Nephron (organoid): Measurements from ENCODE around the gene RYR3.

ENCODE experiments used
- H3K27ac Mint-ChIP-seq, 3 experiments: 2 replicates each; pipeline ENCODE4 v1.8.0; 2020; ENCODE audit warnings: mixed read lengths in 3 of 3, mild to moderate bottlenecking in 2 of 3, moderate library complexity in 1 of 3
- H3K27me3 Mint-ChIP-seq: 2 replicates; pipeline ENCODE4 v1.8.0; 2021; ENCODE audit warnings: low read depth, mild to moderate bottlenecking, moderate library complexity, mixed read lengths
- H3K36me3 Mint-ChIP-seq: 2 replicates; pipeline ENCODE4 v1.8.0; 2020; ENCODE audit warnings: low read depth, mixed read lengths
- H3K4me1 Mint-ChIP-seq: 2 replicates; pipeline ENCODE4 v1.8.0; 2020; ENCODE audit warnings: mixed read lengths
- H3K4me3 Mint-ChIP-seq, 3 experiments: 2 replicates each; pipeline ENCODE4 v1.8.0; 2020; ENCODE audit warnings: mild to moderate bottlenecking in 3 of 3, mixed read lengths in 3 of 3, moderate library complexity in 2 of 3
- H3K9me3 Mint-ChIP-seq: 2 replicates; pipeline ENCODE4 v1.8.0; 2020; ENCODE audit warnings: mixed read lengths
- CTCF ChIP-seq, 3 experiments: fragments of 200-600 bp; sonication (generic); IDR thresholded peaks; one replicate each; pipeline ENCODE4 v1.5.0; 2021; ENCODE audit warnings: antibody characterized with exemption in 3 of 3; ENCODE audit not compliant: unreplicated experiment in 3 of 3

The RYR3 gene

GRCh38 chr15:33506781-33507296, 196.1 kb downstream of the RYR3 start:
- Mint-ChIP-seq H3K9me3 (no peaks in the 10 kb centered on the region), H3K4me3 (no peak overlapping the region), H3K4me1 (peaks cover 6% of the 10 kb centered on the region), H3K36me3 (no peaks in the 10 kb centered on the region), H3K27me3 (no peaks in the 10 kb centered on the region), H3K27ac (peak overlapping the region in 1 of 3 experiments; percentile 55)
- TF ChIP-seq CTCF (IDR thresholded peaks at IDR 0.05; ENCODE audit: unreplicated experiment in 3 of 3): no peak

DNA sequence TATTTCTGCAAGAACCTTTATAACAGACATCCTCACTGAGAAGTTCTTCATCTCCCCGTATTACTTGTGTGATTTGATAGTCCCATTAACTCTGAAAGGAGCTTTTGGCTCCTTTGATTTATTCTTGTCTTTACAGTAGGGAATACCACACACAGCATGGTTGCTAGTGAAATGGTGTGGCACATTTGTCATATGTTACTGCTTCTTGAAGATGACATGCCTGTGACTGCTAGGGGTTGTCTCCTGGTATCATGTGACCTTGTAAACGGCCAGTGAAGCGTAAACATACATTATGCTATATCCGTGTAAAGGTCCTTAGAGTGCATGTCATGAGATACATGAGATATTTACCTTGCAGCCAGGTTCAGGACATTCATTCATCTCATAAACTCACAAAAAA, 197.9 kb downstream of the RYR3 start:
- no peaks in the 10 kb centered on the region for H3K36me3 Mint-ChIP-seq
- no peaks in the 10 kb centered on the region for H3K9me3 Mint-ChIP-seq
- H3K27ac Mint-ChIP-seq: no peak overlapping the region
- no peak overlapping the region for H3K4me3 Mint-ChIP-seq
- H3K27me3 Mint-ChIP-seq: peaks cover 4% of the 10 kb centered on the region
- no peak for TF ChIP-seq CTCF (IDR thresholded peaks at IDR 0.05; ENCODE audit: unreplicated experiment in 3 of 3)
- peaks cover 6% of the 10 kb centered on the region for H3K4me1 Mint-ChIP-seq

- no peaks in the 10 kb centered on the region for H3K36me3 Mint-ChIP-seq
These were observed 204.4 kb downstream of the RYR3 start for GRCh38 chr15:33515121-33515520.

DNA sequence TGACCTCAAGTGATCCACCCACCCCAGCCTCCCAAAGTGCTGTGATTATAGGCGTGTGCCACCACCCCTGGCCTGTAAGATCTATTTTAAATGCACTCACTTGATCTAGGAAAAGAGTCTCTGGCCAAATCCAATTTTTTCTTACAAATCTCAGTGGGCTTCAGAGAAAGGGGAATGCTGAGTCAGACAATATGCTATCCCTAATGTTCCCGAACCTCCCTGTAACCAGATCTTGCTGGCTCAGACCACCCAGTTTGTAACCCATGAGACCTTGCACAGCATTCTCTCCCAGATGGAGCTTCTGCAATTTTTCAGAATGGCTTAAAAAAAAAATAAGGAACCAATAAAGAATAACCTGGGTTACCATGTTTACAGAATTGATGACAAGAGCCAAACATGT, 205.8 kb downstream of the RYR3 start:
- H3K9me3 Mint-ChIP-seq: no peaks in the 10 kb centered on the region
- H3K36me3 Mint-ChIP-seq: no peaks in the 10 kb centered on the region
- H3K4me3 Mint-ChIP-seq: no peak overlapping the region
- peaks cover 12% of the 10 kb centered on the region for H3K4me1 Mint-ChIP-seq
- peaks cover 13% of the 10 kb centered on the region for H3K27me3 Mint-ChIP-seq
- TF ChIP-seq CTCF (IDR thresholded peaks at IDR 0.05; ENCODE audit: unreplicated experiment in 3 of 3): no peak
- H3K27ac Mint-ChIP-seq: no peak overlapping the region

More at GRCh38 chr15:33515121-33515520, 204.4 kb downstream of the RYR3 start:
- Mint-ChIP-seq H3K4me3 (no peak overlapping the region), H3K9me3 (no peaks in the 10 kb centered on the region), H3K27me3 (peaks cover 12% of the 10 kb centered on the region), H3K4me1 (peaks cover 12% of the 10 kb centered on the region), H3K27ac (no peak overlapping the region)
- no peak for TF ChIP-seq CTCF (IDR thresholded peaks at IDR 0.05; ENCODE audit: unreplicated experiment in 3 of 3)

DNA sequence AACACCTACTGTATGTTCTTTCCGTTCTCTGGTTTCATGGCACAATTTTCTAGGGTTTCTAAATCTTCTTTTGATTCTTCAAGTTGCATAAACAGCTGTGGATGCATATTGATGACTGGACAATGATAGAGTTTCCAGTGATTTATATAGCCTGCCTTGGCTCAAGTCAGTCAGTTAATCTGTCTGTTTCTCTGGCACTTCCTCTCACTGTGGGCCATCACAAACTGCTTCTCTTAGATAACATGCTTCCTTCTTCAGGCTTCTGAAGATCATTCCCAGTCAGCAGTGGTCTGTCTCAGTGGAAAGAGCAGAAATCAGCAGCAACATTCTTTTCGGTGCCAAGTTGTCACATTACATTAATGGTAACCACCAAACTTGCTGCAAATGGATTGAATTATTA, 207.2 kb downstream of the RYR3 start:
- peaks cover 14% of the 10 kb centered on the region for H3K27me3 Mint-ChIP-seq

More for the DNA sequence above, 207.2 kb downstream of the RYR3 start:
- no peaks in the 10 kb centered on the region for H3K9me3 Mint-ChIP-seq
- TF ChIP-seq CTCF (IDR thresholded peaks at IDR 0.05; ENCODE audit: unreplicated experiment in 3 of 3): no peak
- no peak overlapping the region for H3K4me3 Mint-ChIP-seq
- H3K36me3 Mint-ChIP-seq: no peaks in the 10 kb centered on the region
- peaks cover 12% of the 10 kb centered on the region for H3K4me1 Mint-ChIP-seq
- no peak overlapping the region for H3K27ac Mint-ChIP-seq
